Measurements from ENCODE around the gene TANGO2.

- TF ChIP-seq POLR2A (IDR thresholded peaks at IDR 0.05; ENCODE audit: borderline replicate concordance, extremely low read depth, insufficient read depth, insufficient read length), result no peak
- TF ChIP-seq CBX3 (IDR thresholded peaks at IDR 0.05; ENCODE audit: low read depth), result no peak
- TF ChIP-seq CTCF (IDR thresholded peaks at IDR 0.05 in 2 of 3, conservative IDR thresholded peaks at IDR 0.05 in 1 of 3; ENCODE audit: borderline replicate concordance in 1 of 3, insufficient read depth in 1 of 3, low read depth in 2 of 3, low read length in 2 of 3), result no peak
- no peak for TF ChIP-seq REST (IDR thresholded peaks at IDR 0.05; ENCODE audit: low read depth)
- no peak for TF ChIP-seq EZH2 (IDR thresholded peaks at IDR 0.05)
- no peak for TF ChIP-seq ATF3 (IDR thresholded peaks at IDR 0.05)
- no peak for TF ChIP-seq POLR2AphosphoS5 (IDR thresholded peaks at IDR 0.05; ENCODE audit: low read depth, low read length)
- TF ChIP-seq CEBPB (IDR thresholded peaks at IDR 0.05; ENCODE audit: low read depth), result no peak
- TF ChIP-seq MAX (IDR thresholded peaks at IDR 0.05), result no peak
- TF ChIP-seq YY1 (IDR thresholded peaks at IDR 0.05; ENCODE audit: extremely low read depth, insufficient replicate concordance, low read depth, low read length), result no peak
These were observed 44.2 kb upstream of the TANGO2 start for GRCh38 chr22:19976671-19977070.

Data from HCT116 (cell line).